GM13977 (cell line): ENCODE measurements around the gene PLN.

Source experiments
- DNase-seq: peaks from one replicate; pipeline ENCODE4 v3.0.0; 2012; ENCODE audit warnings: low spot score
- in situ Hi-C: fragments of 300-500 bp; cut with MboI; formaldehyde crosslinking; loops from one replicate; pipeline ENCODE4 v1.12.0; 2022; ENCODE audit warnings: low sequenced_read_pairs, low pct_unique_long_range_greater_than_20kb, mixed read lengths, inconsistent platforms; ENCODE audit not compliant: unreplicated experiment
- TF ChIP-seq, protein P1 (sequence below): IDR thresholded peaks from 2 replicates; pipeline ENCODE4 v1.5.1; 2012; ENCODE audit warnings: mild to moderate bottlenecking, control low read depth; ENCODE audit not compliant: insufficient read depth; ENCODE audit errors: extremely low read depth, missing control alignments

Gene PLN

DNA sequence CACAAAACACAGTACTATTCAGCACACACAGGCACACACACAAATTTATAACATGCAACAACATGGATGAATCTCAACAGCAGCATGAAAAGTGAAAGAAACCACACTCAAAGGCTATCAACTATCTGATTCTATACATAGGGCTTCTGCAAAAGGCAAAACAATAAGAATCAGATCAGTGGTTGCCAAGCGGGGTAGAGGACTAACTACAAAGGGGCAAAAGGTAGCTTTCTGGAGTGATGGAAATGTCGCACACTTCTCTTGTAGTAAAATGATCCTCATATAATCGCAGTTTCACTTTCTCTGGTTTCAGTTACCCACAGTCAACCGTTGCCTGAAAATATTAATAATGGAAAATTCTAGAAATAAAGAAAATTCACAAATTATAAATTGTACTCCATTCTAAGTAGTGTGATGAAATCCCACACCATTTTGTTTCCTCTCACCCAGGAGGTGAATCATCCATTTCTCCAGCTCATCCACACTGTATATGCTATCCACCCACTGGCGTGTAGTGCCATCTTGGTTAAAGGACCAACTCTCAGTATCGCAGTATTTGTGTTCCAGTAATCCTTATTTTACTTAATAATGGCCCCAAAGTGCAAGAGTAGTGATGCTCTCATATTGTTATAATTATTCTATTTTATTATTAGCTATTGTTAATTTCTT lies 12.8 kb upstream of the PLN start:
- TF ChIP-seq, protein P1, sequence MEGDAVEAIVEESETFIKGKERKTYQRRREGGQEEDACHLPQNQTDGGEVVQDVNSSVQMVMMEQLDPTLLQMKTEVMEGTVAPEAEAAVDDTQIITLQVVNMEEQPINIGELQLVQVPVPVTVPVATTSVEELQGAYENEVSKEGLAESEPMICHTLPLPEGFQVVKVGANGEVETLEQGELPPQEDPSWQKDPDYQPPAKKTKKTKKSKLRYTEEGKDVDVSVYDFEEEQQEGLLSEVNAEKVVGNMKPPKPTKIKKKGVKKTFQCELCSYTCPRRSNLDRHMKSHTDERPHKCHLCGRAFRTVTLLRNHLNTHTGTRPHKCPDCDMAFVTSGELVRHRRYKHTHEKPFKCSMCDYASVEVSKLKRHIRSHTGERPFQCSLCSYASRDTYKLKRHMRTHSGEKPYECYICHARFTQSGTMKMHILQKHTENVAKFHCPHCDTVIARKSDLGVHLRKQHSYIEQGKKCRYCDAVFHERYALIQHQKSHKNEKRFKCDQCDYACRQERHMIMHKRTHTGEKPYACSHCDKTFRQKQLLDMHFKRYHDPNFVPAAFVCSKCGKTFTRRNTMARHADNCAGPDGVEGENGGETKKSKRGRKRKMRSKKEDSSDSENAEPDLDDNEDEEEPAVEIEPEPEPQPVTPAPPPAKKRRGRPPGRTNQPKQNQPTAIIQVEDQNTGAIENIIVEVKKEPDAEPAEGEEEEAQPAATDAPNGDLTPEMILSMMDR: no peak
- DNase-seq: no peak
- in situ Hi-C loops: no loop called here

DNA sequence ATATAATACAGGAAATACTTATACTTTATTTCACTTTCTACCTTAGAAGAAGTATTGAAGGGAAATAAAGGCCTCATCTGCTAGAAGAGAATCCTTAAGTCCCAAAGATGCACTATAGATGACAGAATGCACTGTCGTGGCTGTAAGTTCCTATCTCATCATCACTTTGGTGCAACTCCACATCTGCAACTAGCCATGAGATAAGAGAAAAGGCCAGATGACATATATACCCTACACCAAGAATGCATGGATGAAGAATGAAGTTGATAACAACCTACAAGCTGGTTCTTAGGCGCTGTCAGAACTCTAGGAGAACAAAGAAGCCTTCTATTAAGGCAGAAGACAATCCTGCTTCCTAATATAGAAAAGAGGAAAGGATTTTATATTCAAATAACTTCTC lies 11.6 kb upstream of the PLN start:
- DNase-seq: no peak
- TF ChIP-seq, protein P1: no peak
- in situ Hi-C loops: no loop called here

DNA sequence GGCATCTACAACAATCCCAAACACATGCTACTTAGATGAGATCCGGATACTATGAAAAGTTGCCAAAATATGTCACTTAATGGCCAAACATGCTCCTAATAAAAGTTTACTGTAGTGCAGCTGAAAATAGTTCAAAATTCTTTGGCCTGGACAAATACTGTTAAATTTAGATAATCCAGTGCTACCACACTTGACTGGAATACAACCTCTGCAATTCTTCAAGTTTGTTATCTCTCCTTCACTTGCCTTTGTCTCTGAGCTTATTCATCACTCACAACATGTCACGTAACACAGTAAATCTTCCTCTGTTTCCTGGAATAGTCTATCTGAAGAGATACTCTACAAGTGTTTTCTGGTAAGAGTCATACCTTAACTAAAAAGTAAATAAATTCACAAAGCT lies 10.5 kb upstream of the PLN start:
- no peak for DNase-seq
- in situ Hi-C loops: no loop called here
- TF ChIP-seq, protein P1: no peak

DNA sequence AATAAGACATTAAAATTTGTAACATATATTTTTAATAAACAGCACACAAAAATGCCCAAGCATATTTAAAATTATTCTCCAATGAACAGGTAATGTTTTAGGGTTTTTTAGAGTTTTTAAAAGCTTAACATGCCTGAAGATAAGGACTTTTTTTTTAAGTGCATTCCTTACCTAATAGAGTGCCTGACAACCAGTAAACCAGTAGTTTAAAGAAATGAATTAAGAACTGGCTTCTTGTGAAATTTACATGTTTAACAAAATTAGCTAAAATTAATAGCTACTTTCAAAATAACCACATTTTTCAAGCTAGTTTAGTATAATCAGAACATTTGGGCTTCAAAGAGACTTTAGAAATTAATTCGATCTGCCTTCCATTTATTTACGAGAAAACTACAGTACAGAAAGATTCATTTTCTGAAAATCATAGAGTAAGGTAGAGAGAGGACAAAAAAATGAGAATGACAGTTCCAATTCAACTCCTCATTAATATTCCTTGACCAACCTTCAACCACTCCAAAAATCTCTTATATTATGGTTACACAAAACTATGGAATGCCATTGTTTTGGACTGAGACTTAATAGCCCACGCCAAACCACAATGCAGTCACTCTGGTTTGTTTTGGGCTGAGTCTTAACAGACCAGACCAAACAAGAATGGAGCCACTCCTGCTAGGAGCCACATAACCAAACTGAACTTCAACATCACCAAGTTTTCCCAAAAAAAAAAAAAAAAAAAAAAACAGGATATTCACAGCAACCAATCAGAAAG lies 5.7 kb upstream of the PLN start:
- DNase-seq: no peak
- TF ChIP-seq, protein P1: no peak
- in situ Hi-C loops: no loop called here

DNA sequence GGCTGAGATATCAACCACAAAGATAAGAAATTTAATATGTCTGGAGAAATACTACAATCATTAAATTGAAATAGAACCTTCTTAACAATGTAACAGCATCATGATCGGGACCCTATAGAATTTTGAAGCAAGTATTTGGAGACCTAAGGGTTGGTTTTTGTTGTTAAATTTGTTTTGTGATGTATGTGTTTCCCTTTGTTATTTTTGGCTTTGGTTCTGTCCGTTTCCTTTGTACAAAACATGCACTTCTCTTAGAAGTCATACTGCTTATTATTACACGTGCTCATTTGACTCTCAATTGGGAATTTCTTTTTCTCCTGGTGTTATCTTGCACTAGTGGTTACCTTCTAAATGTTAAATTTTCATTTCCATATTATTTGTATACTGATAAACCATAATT lies 4.0 kb upstream of the PLN start:
- in situ Hi-C loops: no loop called here
- TF ChIP-seq, protein P1: no peak
- no peak for DNase-seq

DNA sequence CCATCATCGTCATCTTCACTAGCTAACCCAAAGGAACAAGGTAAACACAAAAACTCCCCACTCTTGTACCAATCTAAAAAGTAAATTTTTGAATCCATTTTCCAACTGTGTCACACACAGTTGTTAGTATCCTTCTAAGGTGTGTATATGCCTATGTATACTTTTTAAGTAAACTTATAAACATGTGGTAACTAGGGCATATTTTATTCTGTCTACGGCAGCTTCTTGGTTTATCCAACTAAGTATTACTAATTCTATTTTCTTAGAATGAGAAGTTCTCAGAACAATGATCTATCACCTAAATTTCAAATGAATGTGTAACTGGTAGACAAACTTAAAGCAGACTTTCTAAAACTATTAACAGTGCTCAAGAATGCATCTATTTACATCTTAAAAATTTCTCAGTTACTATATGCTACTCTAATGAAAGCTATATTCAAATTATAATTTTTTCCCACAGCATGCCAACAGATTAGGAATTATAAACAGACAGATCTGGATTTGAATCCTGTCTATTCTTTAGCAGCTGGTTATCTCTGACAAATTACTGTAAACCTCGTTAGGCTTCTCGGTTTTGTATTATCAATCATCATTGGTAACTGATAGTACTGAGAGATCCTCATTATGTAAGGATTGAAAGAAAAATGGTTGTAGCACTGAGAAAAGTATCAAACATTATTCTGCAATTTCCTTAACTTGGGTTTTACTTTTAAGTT lies 1.8 kb upstream of the PLN start:
- in situ Hi-C loops: no loop called here
- TF ChIP-seq, protein P1: no peak
- no peak for DNase-seq
